ENCODE data around the gene LIMD2. TPM values are rescaled to one million over a fixed set of nuclear protein-coding genes. Genes with fewer than 3 reads are reported as not detected.

LIMD2 gene
- total RNA-seq, 2 donors from 2014 or later: 97.5 to 111 TPM

DNA sequence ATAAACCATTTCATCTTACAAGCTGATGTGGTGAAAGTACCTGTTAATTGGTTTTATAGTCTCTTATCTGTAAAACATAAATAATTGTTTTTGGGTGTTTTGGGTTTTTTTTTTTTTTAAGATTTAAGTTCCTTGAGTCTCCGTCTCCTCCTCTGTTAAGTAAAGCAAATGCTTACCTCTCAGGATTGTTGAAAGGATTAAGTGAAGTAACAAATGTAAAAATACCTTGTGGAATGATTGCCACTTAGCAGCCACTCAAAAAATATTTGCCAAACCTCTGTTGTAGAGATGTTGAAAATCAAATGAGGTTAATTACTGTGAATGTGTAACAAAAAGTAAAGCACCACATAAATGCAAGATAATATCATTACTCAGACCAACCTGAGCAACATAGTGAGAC, 19.2 kb downstream of the LIMD2 start:
- no peak for DNase-seq
- Histone ChIP-seq H3K27me3 (ENCODE audit: control insufficient read depth, insufficient read depth, low read length, poor library complexity, severe bottlenecking) (no peaks in the 10 kb centered on the region), H3K9ac (ENCODE audit: extremely low read depth, low read length, poor library complexity, severe bottlenecking) (no peak overlapping the region), H3K27ac (ENCODE audit: low read depth, low read length) (no peak overlapping the region), H3K4me1 (ENCODE audit: control insufficient read depth, insufficient read depth, low read length) (peaks cover 11% of the 10 kb centered on the region), H3K36me3 (ENCODE audit: control insufficient read depth, insufficient read depth, low read length) (peaks cover 36% of the 10 kb centered on the region), H3K4me3 (ENCODE audit: low read length) (no peak overlapping the region), H3K9me3 (ENCODE audit: control insufficient read depth, low read length) (no peaks in the 10 kb centered on the region)
- WGBS, 2 experiments (ENCODE audit: insufficient coverage in 1 of 2, insufficient read length in 1 of 2): 89% methylated on average over 1 of the region's 1 CpG; no CpG with 5 or more reads in 1 of the 2 experiments
- TF ChIP-seq CTCF (conservative IDR thresholded peaks at IDR 0.05): no peak
- Mint-ChIP-seq H3K9me3 (no peaks in the 10 kb centered on the region), H3K27me3 (ENCODE audit: insufficient read depth) (no peaks in the 10 kb centered on the region), H3K4me3 (no peak overlapping the region), H3K27ac (no peak overlapping the region), H3K4me1 (peaks cover 35% of the 10 kb centered on the region), H3K36me3 (ENCODE audit: low read depth) (peaks cover 18% of the 10 kb centered on the region)

DNA sequence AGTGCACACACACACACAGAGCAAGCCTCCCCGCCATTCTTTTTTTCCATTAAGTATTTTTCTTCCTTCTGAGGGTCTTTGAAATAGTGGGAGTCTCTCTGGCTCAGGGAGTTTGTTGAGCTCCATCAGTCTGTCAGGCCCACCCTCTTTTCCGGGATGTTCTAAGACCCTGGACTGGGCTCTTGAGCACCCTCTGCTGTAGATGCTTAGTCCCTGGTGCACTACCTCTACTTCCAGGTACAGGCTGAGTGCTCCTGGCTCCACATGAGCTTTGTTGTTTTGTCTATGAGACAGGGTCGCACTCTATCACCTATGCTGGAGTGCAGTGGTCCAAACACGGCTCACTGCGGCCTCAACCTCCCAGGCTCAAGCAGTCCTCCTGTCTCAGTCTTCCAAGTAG, 20.7 kb downstream of the LIMD2 start:
- Mint-ChIP-seq H3K4me1 (peaks cover 49% of the 10 kb centered on the region), H3K36me3 (ENCODE audit: low read depth) (peaks cover 16% of the 10 kb centered on the region), H3K4me3 (no peak overlapping the region), H3K27me3 (ENCODE audit: insufficient read depth) (no peaks in the 10 kb centered on the region), H3K27ac (no peak overlapping the region), H3K9me3 (no peaks in the 10 kb centered on the region)
- H3K27me3 ChIP-seq (ENCODE audit: control insufficient read depth, insufficient read depth, low read length, poor library complexity, severe bottlenecking): no peaks in the 10 kb centered on the region
- H3K9me3 ChIP-seq (ENCODE audit: control insufficient read depth, low read length): no peaks in the 10 kb centered on the region
- peak; percentile 73 for TF ChIP-seq CTCF (conservative IDR thresholded peaks at IDR 0.05)
- WGBS, 2 experiments (ENCODE audit: insufficient coverage in 1 of 2, insufficient read length in 1 of 2): 90 to 95% methylated on average over 4 to 5 of the region's 5 CpGs
- H3K36me3 ChIP-seq (ENCODE audit: control insufficient read depth, insufficient read depth, low read length): peaks cover 28% of the 10 kb centered on the region
- no peak overlapping the region for H3K27ac ChIP-seq (ENCODE audit: low read depth, low read length)
- peak; percentile 83 for DNase-seq
- H3K4me3 ChIP-seq (ENCODE audit: low read length): no peak overlapping the region
- H3K4me1 ChIP-seq (ENCODE audit: control insufficient read depth, insufficient read depth, low read length): peaks cover 17% of the 10 kb centered on the region
- no peak overlapping the region for H3K9ac ChIP-seq (ENCODE audit: extremely low read depth, low read length, poor library complexity, severe bottlenecking)

- H3K36me3 Mint-ChIP-seq (ENCODE audit: low read depth): peaks cover 4% of the 10 kb centered on the region
Measured at GRCh38 chr17:63676584-63676983, 23.3 kb downstream of the LIMD2 start.

More at GRCh38 chr17:63676584-63676983, 23.3 kb downstream of the LIMD2 start:
- Histone ChIP-seq H3K27me3 (ENCODE audit: control insufficient read depth, insufficient read depth, low read length, poor library complexity, severe bottlenecking) (no peaks in the 10 kb centered on the region), H3K9me3 (ENCODE audit: control insufficient read depth, low read length) (no peaks in the 10 kb centered on the region), H3K36me3 (ENCODE audit: control insufficient read depth, insufficient read depth, low read length) (peaks cover 6% of the 10 kb centered on the region), H3K9ac (ENCODE audit: extremely low read depth, low read length, poor library complexity, severe bottlenecking) (no peak overlapping the region), H3K4me1 (ENCODE audit: control insufficient read depth, insufficient read depth, low read length) (peaks cover 17% of the 10 kb centered on the region), H3K4me3 (ENCODE audit: low read length) (no peak overlapping the region), H3K27ac (ENCODE audit: low read depth, low read length) (no peak overlapping the region)
- WGBS, 2 experiments (ENCODE audit: insufficient coverage in 1 of 2, insufficient read length in 1 of 2): 90 to 100% methylated on average over 3 of the region's 3 CpGs
- no peak for TF ChIP-seq CTCF (conservative IDR thresholded peaks at IDR 0.05)
- Mint-ChIP-seq H3K4me1 (peaks cover 57% of the 10 kb centered on the region), H3K4me3 (no peak overlapping the region), H3K27me3 (ENCODE audit: insufficient read depth) (no peaks in the 10 kb centered on the region), H3K9me3 (no peaks in the 10 kb centered on the region), H3K27ac (peak overlapping the region; percentile 32)
- DNase-seq: no peak

All from endodermal cell (in vitro differentiated cells).